KMS-11 (cell line): ENCODE measurements around the gene EZH2.

ENCODE experiments used
- H2AFZ ChIP-seq: fragments of 200-600 bp; sonication (generic); 2 replicates; pipeline ENCODE4 v1.6.1; 2016; ENCODE audit warnings: antibody characterized with exemption, mixed run types, low read depth
- H3K27ac ChIP-seq: fragments of 200-600 bp; sonication (generic); 2 replicates; pipeline ENCODE4 v1.6.1; 2016; ENCODE audit warnings: mild to moderate bottlenecking, mixed run types
- H3K27me3 ChIP-seq: fragments of 200-600 bp; sonication (generic); 2 replicates; pipeline ENCODE4 v1.6.1; 2017; ENCODE audit warnings: mild to moderate bottlenecking, low read depth, mixed run types, moderate library complexity; ENCODE audit not compliant: insufficient read depth
- H3K36me3 ChIP-seq: fragments of 200-600 bp; sonication (generic); 2 replicates; pipeline ENCODE4 v1.6.1; 2017; ENCODE audit warnings: mild to moderate bottlenecking, mixed run types; ENCODE audit not compliant: insufficient read depth
- H3K4me1 ChIP-seq: fragments of 200-600 bp; sonication (generic); 2 replicates; pipeline ENCODE4 v1.6.1; 2016; ENCODE audit warnings: mild to moderate bottlenecking, low read depth, mixed run types; ENCODE audit not compliant: poor library complexity, severe bottlenecking
- H3K4me2 ChIP-seq: fragments of 200-600 bp; sonication (generic); 2 replicates; pipeline ENCODE4 v1.7.0; 2016; ENCODE audit warnings: mild to moderate bottlenecking, mixed run types
- H3K4me3 ChIP-seq: fragments of 200-600 bp; sonication (generic); IDR thresholded peaks from 2 replicates; pipeline ENCODE4 v1.6.1; 2017; ENCODE audit warnings: low read depth, low read length, mixed read lengths; ENCODE audit not compliant: insufficient read depth
- H3K79me2 ChIP-seq: fragments of 200-600 bp; sonication (generic); 2 replicates; pipeline ENCODE4 v1.6.1; 2016; ENCODE audit warnings: low read depth, mixed run types; ENCODE audit not compliant: insufficient read depth
- H3K9ac ChIP-seq: fragments of 200-600 bp; sonication (generic); 2 replicates; pipeline ENCODE4 v1.6.1; 2016; ENCODE audit warnings: mild to moderate bottlenecking, mixed run types
- H4K20me1 ChIP-seq: fragments of 200-600 bp; sonication (generic); 2 replicates; pipeline ENCODE4 v1.6.1; 2016; ENCODE audit warnings: mild to moderate bottlenecking, mixed run types; ENCODE audit not compliant: insufficient read depth
- TF ChIP-seq, protein P1 (sequence below): fragments of 200-600 bp; sonication (generic); conservative IDR thresholded peaks from 2 replicates; pipeline ENCODE4 v1.6.1; 2017; ENCODE audit warnings: low read depth, mild to moderate bottlenecking, antibody characterized with exemption, low read length, moderate library complexity, mixed read lengths

The EZH2 gene

DNA sequence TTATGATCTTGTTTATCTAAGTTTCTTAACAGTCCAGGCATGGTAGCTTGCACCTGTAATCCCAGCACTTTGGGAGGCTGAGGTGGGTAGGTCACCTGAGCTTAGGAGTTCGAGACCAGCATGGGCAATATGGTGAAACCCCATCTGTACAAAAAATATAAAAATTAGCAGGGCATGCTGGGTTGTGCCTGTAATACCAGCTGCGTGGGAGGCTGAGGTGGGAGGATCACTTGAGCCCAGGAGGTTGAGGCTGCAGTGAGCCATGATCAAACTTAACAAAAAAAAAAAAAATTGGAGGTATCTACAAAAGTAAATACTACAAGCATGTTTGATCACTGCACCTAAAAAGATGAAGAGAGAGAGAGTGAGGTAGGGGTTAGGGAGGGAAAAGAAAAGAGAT lies 9.0 kb upstream of the EZH2 start:
- H3K36me3 ChIP-seq, result no peaks in the 10 kb centered on the region
- H3K4me1 ChIP-seq, result no peaks in the 10 kb centered on the region
- no peak overlapping the region for H3K9ac ChIP-seq
- TF ChIP-seq, protein P1, sequence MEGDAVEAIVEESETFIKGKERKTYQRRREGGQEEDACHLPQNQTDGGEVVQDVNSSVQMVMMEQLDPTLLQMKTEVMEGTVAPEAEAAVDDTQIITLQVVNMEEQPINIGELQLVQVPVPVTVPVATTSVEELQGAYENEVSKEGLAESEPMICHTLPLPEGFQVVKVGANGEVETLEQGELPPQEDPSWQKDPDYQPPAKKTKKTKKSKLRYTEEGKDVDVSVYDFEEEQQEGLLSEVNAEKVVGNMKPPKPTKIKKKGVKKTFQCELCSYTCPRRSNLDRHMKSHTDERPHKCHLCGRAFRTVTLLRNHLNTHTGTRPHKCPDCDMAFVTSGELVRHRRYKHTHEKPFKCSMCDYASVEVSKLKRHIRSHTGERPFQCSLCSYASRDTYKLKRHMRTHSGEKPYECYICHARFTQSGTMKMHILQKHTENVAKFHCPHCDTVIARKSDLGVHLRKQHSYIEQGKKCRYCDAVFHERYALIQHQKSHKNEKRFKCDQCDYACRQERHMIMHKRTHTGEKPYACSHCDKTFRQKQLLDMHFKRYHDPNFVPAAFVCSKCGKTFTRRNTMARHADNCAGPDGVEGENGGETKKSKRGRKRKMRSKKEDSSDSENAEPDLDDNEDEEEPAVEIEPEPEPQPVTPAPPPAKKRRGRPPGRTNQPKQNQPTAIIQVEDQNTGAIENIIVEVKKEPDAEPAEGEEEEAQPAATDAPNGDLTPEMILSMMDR, result no peak
- H2AFZ ChIP-seq, result no peak overlapping the region
- H3K79me2 ChIP-seq, result no peaks in the 10 kb centered on the region
- H3K4me2 ChIP-seq, result no peak overlapping the region
- no peak overlapping the region for H3K27ac ChIP-seq
- no peak overlapping the region for H3K4me3 ChIP-seq
- H4K20me1 ChIP-seq, result no peaks in the 10 kb centered on the region
- no peaks in the 10 kb centered on the region for H3K27me3 ChIP-seq

DNA sequence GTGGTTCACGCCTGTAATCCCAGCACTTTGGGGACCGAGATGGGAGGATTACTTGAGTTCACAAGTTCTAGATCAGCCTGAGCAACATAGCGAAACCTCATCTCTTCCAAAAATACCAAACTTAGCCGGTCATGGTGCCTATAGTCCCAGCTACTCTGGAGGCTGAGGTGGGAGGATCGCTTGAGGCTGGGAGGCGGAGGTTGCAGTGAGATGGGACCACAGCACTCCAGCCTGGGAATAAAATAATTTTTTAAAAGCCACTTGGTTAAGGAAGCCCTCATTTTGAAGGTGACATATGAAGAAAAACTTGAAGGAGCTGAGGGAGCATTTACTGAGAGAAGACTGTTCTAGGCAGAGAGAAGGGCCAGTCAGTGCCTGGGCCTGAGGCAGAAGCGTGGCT lies 4.2 kb upstream of the EZH2 start:
- no peak overlapping the region for H3K4me3 ChIP-seq
- H2AFZ ChIP-seq, result no peak overlapping the region
- no peaks in the 10 kb centered on the region for H3K36me3 ChIP-seq
- H3K4me1 ChIP-seq, result no peaks in the 10 kb centered on the region
- H3K27ac ChIP-seq, result no peak overlapping the region
- H4K20me1 ChIP-seq, result no peaks in the 10 kb centered on the region
- peaks cover 4% of the 10 kb centered on the region; the same call in 1 of the 2 replicates for H3K79me2 ChIP-seq
- TF ChIP-seq, protein P1, result no peak
- H3K4me2 ChIP-seq, result no peak overlapping the region
- no peaks in the 10 kb centered on the region for H3K27me3 ChIP-seq
- no peak overlapping the region for H3K9ac ChIP-seq

DNA sequence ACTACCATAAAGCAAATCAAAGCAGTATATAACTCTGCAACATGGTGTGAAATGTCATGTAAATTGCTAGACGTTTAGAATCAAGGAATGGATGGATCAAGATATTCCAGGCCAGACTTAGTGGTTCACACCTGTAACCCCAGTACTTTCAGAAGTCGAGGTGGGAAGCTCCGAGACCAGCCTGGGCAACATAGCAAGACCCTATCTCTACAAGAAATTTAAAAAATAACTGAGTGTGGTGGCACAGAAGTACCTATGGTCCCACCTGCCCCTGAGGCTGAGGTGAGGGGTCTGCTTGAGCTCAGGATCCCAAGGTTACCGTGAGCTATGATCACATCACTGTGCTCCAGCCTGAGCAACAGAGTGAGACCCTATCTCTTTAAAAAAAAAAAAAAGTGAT lies 2.8 kb upstream of the EZH2 start:
- H3K79me2 ChIP-seq, result peaks cover 18% of the 10 kb centered on the region
- no peak overlapping the region for H3K4me3 ChIP-seq
- no peaks in the 10 kb centered on the region for H3K27me3 ChIP-seq
- H3K4me2 ChIP-seq, result no peak overlapping the region
- TF ChIP-seq, protein P1, result no peak
- no peak overlapping the region for H2AFZ ChIP-seq
- no peak overlapping the region for H3K9ac ChIP-seq
- peaks cover 8% of the 10 kb centered on the region for H3K4me1 ChIP-seq
- peaks cover 10% of the 10 kb centered on the region; the same call in 1 of the 2 replicates for H4K20me1 ChIP-seq
- H3K27ac ChIP-seq, result no peak overlapping the region
- no peaks in the 10 kb centered on the region for H3K36me3 ChIP-seq

DNA sequence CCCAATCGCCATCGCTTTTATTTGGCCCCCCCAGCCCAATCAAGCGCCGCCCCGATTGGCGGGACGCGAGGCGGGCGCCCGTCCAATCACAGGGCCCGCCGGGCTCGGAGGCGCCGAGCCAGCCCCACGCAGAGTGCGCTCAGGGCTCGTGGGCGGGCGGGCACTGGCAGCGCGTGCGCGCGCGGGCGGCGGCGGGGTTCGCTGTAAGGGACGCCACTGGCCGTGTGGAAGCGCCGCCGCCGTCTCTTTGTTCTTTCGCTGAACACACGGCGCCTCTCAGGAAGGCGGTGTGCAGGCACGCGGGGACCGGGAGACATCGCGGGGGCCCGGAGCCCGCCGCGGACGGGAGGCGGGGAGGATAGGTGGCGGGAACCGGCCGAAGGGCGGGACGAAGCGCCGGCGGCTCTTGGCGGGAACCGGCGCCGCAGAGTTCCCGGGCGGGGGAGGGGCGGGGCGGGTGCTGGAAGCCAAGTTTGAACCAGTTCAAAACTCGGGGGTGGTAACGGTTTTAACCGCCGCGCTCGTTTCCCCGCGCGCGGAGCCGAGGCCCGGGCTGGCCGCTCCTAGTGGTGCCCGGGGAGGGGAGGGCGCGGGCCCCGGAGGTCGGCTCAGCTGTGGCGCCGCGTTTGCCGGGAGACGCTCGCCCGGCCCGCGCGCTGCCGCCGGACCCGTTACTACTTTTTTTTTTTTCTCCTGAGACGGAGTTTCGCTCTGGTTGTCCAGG lies 370 bp upstream of the EZH2 start:
- Histone ChIP-seq H3K36me3 (no peaks in the 10 kb centered on the region), H3K9ac (peak overlapping the region; percentile 97), H2AFZ (peak overlapping the region; percentile 70), H3K4me3 (no peak overlapping the region), H4K20me1 (peaks cover 24% of the 10 kb centered on the region), H3K4me1 (peaks cover 30% of the 10 kb centered on the region), H3K27me3 (no peaks in the 10 kb centered on the region), H3K79me2 (peaks cover 42% of the 10 kb centered on the region), H3K27ac (peak overlapping the region; percentile 98), H3K4me2 (peak overlapping the region; percentile 52; the same call in 1 of the 2 replicates)
- TF ChIP-seq, protein P1, result no peak
